LNCaP clone FGC (cell line): ENCODE measurements around the gene CFAP77.

Experiments
- DNase-seq: peaks from one replicate; pipeline ENCODE4 v3.0.0-alpha.2; 2011; ENCODE audit warnings: low read depth
- H3K4me3 ChIP-seq: 2 replicates; pipeline ENCODE4 v1.5.1; 2011; ENCODE audit warnings: mild to moderate bottlenecking, low read depth, low read length, control low read depth
- TF ChIP-seq, protein P1 (sequence below): IDR thresholded peaks from 2 replicates; pipeline ENCODE4 v1.5.1; 2012; ENCODE audit warnings: mild to moderate bottlenecking; ENCODE audit not compliant: control insufficient read depth, insufficient read depth; ENCODE audit errors: extremely low read depth

Gene CFAP77

DNA sequence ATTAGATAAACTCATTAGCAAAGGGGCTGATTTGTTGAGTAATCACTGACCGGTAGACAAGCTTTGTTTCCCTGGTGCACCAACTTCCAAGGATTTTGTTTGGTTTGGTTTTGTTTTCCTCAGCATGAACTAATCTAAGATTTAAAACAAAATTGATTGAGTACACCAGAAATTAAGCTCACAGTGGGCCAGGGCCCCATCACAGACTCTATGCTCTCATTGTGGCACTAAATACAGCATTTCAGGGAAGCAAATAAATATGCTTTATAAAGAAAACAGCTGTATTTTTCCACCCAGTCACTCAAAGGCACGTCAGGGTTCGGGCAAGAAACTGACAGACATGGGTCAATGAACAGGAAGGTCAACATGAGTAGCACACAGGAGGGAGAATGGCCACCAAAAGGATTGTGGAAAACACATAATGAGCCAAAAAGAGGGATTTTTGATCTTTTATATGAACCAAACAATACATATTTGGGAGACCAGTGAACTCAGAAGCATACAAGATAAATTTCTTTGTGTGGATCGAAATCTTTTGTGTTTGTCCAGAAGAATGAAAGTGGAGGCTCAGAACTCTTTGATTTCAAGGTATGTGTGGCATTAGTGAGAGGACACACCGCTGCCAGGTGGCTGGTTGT lies 8.8 kb downstream of the CFAP77 start:
- TF ChIP-seq, protein P1, sequence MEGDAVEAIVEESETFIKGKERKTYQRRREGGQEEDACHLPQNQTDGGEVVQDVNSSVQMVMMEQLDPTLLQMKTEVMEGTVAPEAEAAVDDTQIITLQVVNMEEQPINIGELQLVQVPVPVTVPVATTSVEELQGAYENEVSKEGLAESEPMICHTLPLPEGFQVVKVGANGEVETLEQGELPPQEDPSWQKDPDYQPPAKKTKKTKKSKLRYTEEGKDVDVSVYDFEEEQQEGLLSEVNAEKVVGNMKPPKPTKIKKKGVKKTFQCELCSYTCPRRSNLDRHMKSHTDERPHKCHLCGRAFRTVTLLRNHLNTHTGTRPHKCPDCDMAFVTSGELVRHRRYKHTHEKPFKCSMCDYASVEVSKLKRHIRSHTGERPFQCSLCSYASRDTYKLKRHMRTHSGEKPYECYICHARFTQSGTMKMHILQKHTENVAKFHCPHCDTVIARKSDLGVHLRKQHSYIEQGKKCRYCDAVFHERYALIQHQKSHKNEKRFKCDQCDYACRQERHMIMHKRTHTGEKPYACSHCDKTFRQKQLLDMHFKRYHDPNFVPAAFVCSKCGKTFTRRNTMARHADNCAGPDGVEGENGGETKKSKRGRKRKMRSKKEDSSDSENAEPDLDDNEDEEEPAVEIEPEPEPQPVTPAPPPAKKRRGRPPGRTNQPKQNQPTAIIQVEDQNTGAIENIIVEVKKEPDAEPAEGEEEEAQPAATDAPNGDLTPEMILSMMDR, result no peak
- no peak overlapping the region for H3K4me3 ChIP-seq
- DNase-seq, result no peak

DNA sequence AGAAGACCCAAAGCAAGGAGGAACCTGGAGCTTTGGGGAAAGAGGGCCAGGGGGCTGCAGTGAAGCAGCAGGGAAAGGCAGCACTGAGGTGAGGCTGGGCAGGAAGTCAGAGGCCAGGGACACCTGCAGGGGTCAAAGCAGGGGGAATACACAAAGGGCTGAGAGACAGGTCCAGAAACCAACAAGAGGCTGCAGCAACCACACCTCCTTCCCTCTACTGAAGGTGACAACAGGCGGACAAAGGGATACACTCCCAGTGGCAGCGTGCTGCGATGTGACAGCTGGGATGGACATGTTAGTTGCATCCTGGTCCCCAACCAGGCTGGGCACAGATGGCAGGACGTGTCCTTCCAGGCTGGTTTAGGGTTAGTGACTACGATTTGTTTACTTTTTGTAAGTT lies 12.6 kb downstream of the CFAP77 start:
- H3K4me3 ChIP-seq, result no peak overlapping the region
- no peak for DNase-seq
- TF ChIP-seq, protein P1, result no peak

DNA sequence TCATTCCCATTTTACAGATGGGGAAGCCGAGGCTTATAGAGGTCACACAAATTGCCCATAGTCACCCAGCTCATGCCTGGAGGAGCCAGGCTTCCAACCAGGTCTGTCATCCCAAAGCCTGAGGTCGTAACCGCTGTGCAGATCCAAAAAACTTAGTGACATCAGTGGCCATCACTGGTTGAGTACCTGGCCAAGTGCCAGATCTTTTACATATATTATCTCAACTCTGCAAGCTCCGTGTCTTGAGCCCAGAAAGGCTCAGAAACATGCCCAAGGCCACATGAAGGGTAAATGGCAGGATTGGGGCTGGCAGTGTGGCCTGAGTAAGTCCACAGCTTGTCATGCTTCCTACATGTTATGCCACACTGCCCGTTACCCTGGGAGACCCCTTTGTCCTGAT lies 13.5 kb downstream of the CFAP77 start:
- no peak overlapping the region for H3K4me3 ChIP-seq
- DNase-seq, result no peak
- TF ChIP-seq, protein P1, result no peak

DNA sequence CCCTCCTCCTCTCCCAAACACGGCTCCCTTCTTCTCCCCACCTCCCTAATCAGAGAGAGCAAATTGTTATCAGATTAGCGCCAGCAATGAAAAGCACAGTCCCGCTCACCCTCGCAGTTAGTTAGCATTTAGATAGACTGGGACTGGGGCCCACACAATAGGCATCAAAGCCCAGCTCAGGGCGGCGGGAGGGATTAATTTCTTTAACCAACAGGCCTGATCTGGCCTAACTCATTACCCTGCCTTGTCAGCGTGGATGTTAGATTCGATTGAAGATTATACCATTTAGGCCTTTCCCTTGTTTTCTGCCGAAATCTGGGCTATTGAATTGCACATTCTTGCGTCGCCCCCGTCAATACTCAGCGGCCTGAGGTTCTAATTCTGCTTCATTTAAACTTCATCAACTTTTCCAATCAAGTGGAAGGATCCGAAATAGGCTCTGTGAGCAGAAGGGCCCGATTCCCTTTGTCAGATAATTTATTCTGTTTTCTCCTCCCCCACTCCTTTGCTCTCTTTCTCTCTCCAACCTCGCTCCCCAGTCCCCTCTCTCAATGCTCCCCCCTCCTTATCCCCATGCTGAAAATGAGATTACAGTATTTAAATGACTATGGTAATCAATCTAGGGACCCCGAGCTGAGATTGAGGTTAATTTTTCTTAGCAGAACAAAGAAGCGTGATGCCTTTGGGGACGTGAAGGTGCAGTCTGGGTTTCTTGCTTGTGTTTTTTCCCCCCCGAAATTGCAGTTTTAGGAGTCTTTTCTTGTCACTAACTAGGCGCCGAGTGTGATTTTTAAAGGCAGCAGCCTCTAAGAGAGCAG lies 15.1 kb downstream of the CFAP77 start:
- H3K4me3 ChIP-seq, result no peak overlapping the region
- no peak for DNase-seq
- TF ChIP-seq, protein P1, result no peak

DNA sequence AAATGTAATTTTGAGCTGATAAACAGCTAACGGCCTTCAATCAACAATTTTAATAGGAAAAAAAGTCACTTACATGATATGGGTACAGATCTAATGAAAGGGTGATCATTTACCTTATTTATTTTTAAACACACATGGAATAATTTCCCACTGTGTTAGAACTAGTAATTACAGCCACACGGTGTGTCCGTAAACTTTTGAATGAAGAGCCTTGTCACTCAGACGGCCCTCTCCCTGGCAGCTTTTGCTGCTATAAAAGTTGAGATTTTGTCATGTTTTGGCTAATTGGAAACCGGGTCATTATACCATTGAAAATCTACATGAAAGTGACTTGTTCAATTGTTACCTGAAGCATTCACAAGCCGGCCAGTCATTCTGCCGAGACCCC lies 15.7 kb downstream of the CFAP77 start:
- no peak overlapping the region for H3K4me3 ChIP-seq
- no peak for DNase-seq
- TF ChIP-seq, protein P1, result no peak

DNA sequence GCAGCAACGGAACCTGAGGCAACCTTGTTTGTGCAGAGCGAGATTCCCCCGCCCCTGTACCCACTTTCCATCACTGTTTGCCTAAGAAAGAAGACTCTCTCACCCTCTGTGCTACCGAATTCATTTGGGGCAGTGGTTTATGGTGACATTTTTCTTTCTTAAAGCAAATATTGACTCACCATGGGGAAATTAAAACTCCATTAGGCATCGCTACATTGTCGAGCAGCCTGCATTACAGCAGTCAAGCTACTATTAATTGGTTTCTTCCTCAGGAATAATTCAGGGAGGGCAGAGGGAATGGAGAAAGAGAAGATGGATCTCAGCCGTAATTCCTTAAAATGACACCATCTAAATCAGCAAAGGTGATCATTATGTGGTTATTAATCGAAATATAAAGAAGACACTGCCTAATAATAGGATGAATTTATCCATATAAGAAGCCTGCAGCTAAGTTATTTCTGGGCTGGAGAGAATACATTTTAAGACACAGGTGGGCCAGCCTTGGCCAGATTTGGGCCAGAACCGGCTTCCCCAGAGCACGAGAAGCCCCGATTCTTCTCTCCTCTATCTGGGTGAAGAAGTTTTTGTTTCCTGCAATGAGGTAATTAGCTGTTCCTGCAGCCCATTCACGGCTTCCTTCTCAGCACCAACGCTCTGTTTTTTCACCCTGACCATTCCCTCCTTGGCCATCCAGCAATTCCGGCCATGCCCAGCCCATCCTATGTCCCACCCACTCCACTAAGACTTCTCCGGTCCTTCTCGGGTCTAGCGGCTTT lies 16.8 kb downstream of the CFAP77 start:
- H3K4me3 ChIP-seq, result no peak overlapping the region
- no peak for DNase-seq
- TF ChIP-seq, protein P1, result no peak
